DOHH2 (cell line): ENCODE data around the gene GNAS-AS1.

Source experiments
- H3F3A ChIP-seq: fragments of 200-600 bp; sonication (generic), shearing (Covaris generic); 2 replicates; pipeline ENCODE4 v1.6.0; 2016; ENCODE audit warnings: antibody characterized with exemption, mild to moderate bottlenecking; ENCODE audit not compliant: control insufficient read depth, insufficient read depth
- H3K27ac ChIP-seq: fragments of 200-600 bp; sonication (generic); 2 replicates; pipeline ENCODE4 v1.5.1; 2014; ENCODE audit warnings: low read depth, mild to moderate bottlenecking, low read length, moderate library complexity
- H3K27me3 ChIP-seq: fragments of 200-600 bp; sonication (generic); 2 replicates; pipeline ENCODE4 v1.6.1; 2014; ENCODE audit warnings: mild to moderate bottlenecking, low read length, mixed read lengths; ENCODE audit not compliant: control insufficient read depth
- H3K36me3 ChIP-seq: fragments of 200-600 bp; sonication (generic); 2 replicates; pipeline ENCODE4 v1.6.1; 2014; ENCODE audit warnings: mild to moderate bottlenecking, low read length, moderate library complexity, mixed read lengths; ENCODE audit not compliant: control insufficient read depth
- H3K4me1 ChIP-seq: fragments of 200-600 bp; sonication (generic); 2 replicates; pipeline ENCODE4 v1.6.1; 2014; ENCODE audit warnings: mild to moderate bottlenecking, low read length, mixed read lengths; ENCODE audit not compliant: control insufficient read depth
- H3K4me2 ChIP-seq: fragments of 200-600 bp; sonication (generic); 2 replicates; pipeline ENCODE4 v1.6.0; 2014; ENCODE audit warnings: mild to moderate bottlenecking, low read length, moderate library complexity
- H3K4me3 ChIP-seq: fragments of 200-600 bp; sonication (generic); 2 replicates; pipeline ENCODE4 v1.5.1; 2014; ENCODE audit warnings: mild to moderate bottlenecking, low read length, mixed read lengths
- H3K79me2 ChIP-seq: fragments of 200-600 bp; sonication (generic); 2 replicates; pipeline ENCODE4 v1.6.1; 2014; ENCODE audit warnings: mild to moderate bottlenecking, low read length, mixed read lengths; ENCODE audit not compliant: control insufficient read depth
- H3K9me2 ChIP-seq: fragments of 200-600 bp; sonication (generic); replicated peaks from 2 replicates; pipeline ENCODE4 v1.6.1; 2014; ENCODE audit warnings: mild to moderate bottlenecking, low read length, mixed read lengths; ENCODE audit not compliant: control insufficient read depth
- H3K9me3 ChIP-seq: fragments of 200-600 bp; sonication (generic); 2 replicates; pipeline ENCODE4 v1.6.1; 2014; ENCODE audit warnings: antibody characterized with exemption, low read length, mixed read lengths; ENCODE audit not compliant: control insufficient read depth, insufficient read depth
- H4K20me1 ChIP-seq: fragments of 200-600 bp; sonication (generic); 2 replicates; pipeline ENCODE4 v1.6.0; 2014; ENCODE audit warnings: low read depth, mild to moderate bottlenecking, antibody characterized with exemption, low read length, moderate library complexity; ENCODE audit not compliant: control insufficient read depth, insufficient read depth
- EZH2phosphoT487 ChIP-seq: fragments of 200-600 bp; sonication (generic); IDR thresholded peaks from 2 replicates; pipeline ENCODE4 v1.6.1; 2017; ENCODE audit warnings: borderline replicate concordance, mild to moderate bottlenecking, antibody characterized with exemption, low read length, moderate library complexity, mixed read lengths
- TF ChIP-seq, protein P1 (sequence below): fragments of 200-600 bp; sonication (generic); IDR thresholded peaks from one replicate; pipeline ENCODE4 v1.5.1; 2014; ENCODE audit warnings: antibody characterized with exemption, mild to moderate bottlenecking, low read depth, low read length; ENCODE audit not compliant: poor library complexity, severe bottlenecking

The GNAS-AS1 gene

GRCh38 chr20:58810116-58810878 lies 40.4 kb downstream of the GNAS-AS1 start:
- Histone ChIP-seq H3K9me2 (no peaks in the 10 kb centered on the region), H3K4me2 (no peak overlapping the region), H3K79me2 (no peaks in the 10 kb centered on the region), H3F3A (no peaks in the 10 kb centered on the region), H3K9me3 (no peaks in the 10 kb centered on the region), H3K27me3 (0 out of 2 replicates have a peak, but pooled peaks cover 4% of the 10 kb centered on the region), H4K20me1 (no peaks in the 10 kb centered on the region), H3K4me1 (no peaks in the 10 kb centered on the region), H3K4me3 (no peak overlapping the region), H3K36me3 (no peaks in the 10 kb centered on the region), H3K27ac (no peak overlapping the region)
- TF ChIP-seq, protein P1, sequence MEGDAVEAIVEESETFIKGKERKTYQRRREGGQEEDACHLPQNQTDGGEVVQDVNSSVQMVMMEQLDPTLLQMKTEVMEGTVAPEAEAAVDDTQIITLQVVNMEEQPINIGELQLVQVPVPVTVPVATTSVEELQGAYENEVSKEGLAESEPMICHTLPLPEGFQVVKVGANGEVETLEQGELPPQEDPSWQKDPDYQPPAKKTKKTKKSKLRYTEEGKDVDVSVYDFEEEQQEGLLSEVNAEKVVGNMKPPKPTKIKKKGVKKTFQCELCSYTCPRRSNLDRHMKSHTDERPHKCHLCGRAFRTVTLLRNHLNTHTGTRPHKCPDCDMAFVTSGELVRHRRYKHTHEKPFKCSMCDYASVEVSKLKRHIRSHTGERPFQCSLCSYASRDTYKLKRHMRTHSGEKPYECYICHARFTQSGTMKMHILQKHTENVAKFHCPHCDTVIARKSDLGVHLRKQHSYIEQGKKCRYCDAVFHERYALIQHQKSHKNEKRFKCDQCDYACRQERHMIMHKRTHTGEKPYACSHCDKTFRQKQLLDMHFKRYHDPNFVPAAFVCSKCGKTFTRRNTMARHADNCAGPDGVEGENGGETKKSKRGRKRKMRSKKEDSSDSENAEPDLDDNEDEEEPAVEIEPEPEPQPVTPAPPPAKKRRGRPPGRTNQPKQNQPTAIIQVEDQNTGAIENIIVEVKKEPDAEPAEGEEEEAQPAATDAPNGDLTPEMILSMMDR: no peak
- TF ChIP-seq EZH2phosphoT487: no peak

DNA sequence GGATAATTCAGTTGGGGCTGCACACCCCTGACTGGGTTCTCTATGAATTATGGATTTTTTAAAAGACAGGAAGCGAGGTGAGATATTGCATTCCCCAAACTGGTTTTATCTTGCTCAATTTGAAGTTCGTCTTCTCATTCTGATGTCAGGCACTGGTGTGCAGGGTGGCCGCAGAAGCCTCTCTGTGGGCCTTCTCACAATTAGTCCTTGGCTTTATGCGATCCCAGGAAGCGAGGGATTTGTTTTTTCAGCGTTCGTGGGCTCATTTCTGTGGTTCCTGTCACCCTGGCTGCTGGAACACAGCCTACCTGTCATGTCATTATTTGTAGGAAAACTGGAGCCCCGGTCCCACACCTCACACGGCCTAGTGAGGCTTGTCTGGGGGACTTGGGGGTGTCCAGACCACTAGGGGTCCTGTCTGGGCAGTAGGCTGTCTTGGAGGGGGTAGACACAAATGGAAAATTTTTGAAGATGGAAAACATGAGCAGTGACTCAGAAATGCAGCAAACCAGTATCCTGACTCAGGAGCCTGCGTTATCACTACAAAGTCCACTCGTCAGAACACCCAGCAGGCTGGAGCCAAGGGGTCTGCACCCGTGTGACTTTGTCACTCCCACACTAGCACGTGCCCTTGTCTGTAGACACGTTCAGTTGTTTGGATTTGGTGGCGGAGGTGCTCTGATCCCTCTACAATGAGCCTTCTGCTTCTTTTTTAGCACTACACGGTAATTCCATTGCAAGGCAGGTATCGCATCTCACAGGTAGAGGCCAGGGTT lies 42.2 kb downstream of the GNAS-AS1 start:
- H3K4me2 ChIP-seq: no peak overlapping the region
- no peak overlapping the region for H3K27ac ChIP-seq
- H3K4me3 ChIP-seq: no peak overlapping the region
- no peaks in the 10 kb centered on the region for H3K9me3 ChIP-seq
- no peaks in the 10 kb centered on the region for H4K20me1 ChIP-seq
- H3F3A ChIP-seq: no peaks in the 10 kb centered on the region
- no peaks in the 10 kb centered on the region for H3K9me2 ChIP-seq
- no peaks in the 10 kb centered on the region for H3K79me2 ChIP-seq
- H3K4me1 ChIP-seq: no peaks in the 10 kb centered on the region
- 0 out of 2 replicates have a peak, but pooled peaks cover 4% of the 10 kb centered on the region for H3K27me3 ChIP-seq
- no peak for TF ChIP-seq EZH2phosphoT487
- TF ChIP-seq, protein P1: no peak
- H3K36me3 ChIP-seq: no peaks in the 10 kb centered on the region

DNA sequence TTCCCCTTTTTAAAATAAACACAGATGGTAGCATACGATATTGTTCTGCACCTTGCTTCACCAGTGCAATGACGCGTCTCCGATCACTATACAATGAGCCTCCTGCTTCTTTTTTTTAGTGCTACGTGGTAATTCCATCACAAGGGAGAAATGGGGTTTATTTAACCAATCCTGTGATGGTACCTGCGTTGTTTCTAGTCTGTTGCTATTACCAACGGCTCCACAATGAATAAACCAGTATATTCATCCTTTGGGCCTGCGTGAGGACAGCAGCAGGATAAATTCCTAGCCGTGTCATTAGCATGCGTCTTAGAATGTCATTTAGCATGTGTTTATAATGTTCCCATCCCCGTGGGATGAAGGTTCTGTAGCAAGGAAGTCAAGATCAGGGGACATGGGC lies 42.9 kb downstream of the GNAS-AS1 start:
- H3K4me1 ChIP-seq: no peaks in the 10 kb centered on the region
- H3K4me3 ChIP-seq: no peak overlapping the region
- no peak overlapping the region for H3K27ac ChIP-seq
- TF ChIP-seq, protein P1: no peak
- no peak for TF ChIP-seq EZH2phosphoT487
- no peaks in the 10 kb centered on the region for H4K20me1 ChIP-seq
- no peaks in the 10 kb centered on the region for H3F3A ChIP-seq
- H3K27me3 ChIP-seq: 0 out of 2 replicates have a peak, but pooled peaks cover 4% of the 10 kb centered on the region
- H3K4me2 ChIP-seq: no peak overlapping the region
- H3K36me3 ChIP-seq: no peaks in the 10 kb centered on the region
- no peaks in the 10 kb centered on the region for H3K9me3 ChIP-seq
- no peaks in the 10 kb centered on the region for H3K9me2 ChIP-seq
- H3K79me2 ChIP-seq: no peaks in the 10 kb centered on the region
